ENCODE data around the gene CEP170.

The CEP170 gene

GRCh38 chr1:243254927-243255790 lies at the start of gene CEP170:
CEP170 (minus strand) TSS chr1:243255281; CDS start chr1:243225280, 30,001 bp downstream.
- peak; percentile 98 for DNase-seq

- no peak for DNase-seq
Measured at GRCh38 chr1:243301059-243301458, 46.0 kb upstream of the CEP170 start.

GRCh38 chr1:243299069-243299468 lies 44.0 kb upstream of the CEP170 start:
- no peak for DNase-seq

GRCh38 chr1:243294723-243295121 lies 39.6 kb upstream of the CEP170 start:
- DNase-seq = no peak

GRCh38 chr1:243293941-243294722 lies 39.1 kb upstream of the CEP170 start:
- DNase-seq = no peak

- DNase-seq = no peak
Measured at GRCh38 chr1:243292117-243292516, 37.0 kb upstream of the CEP170 start.

- DNase-seq = no peak
Measured at GRCh38 chr1:243291292-243291691, 36.2 kb upstream of the CEP170 start.

- no peak for DNase-seq
Measured at GRCh38 chr1:243288062-243288461, 33.0 kb upstream of the CEP170 start.

- no peak for DNase-seq
Measured at GRCh38 chr1:243287652-243288051, 32.6 kb upstream of the CEP170 start.

GRCh38 chr1:243287123-243287460 lies 32.0 kb upstream of the CEP170 start:
- DNase-seq = no peak

- DNase-seq = no peak
Measured at GRCh38 chr1:243286409-243287122, 31.5 kb upstream of the CEP170 start.

GRCh38 chr1:243281672-243282071 lies 26.6 kb upstream of the CEP170 start:
- no peak for DNase-seq

GRCh38 chr1:243280571-243281129 lies 25.6 kb upstream of the CEP170 start:
- DNase-seq = no peak

GRCh38 chr1:243275316-243275715 lies 20.2 kb upstream of the CEP170 start:
- DNase-seq = no peak

GRCh38 chr1:243273945-243274344 lies 18.9 kb upstream of the CEP170 start:
- no peak for DNase-seq

GRCh38 chr1:243273506-243273905 lies 18.4 kb upstream of the CEP170 start:
- no peak for DNase-seq

GRCh38 chr1:243272401-243272800 lies 17.3 kb upstream of the CEP170 start:
- no peak for DNase-seq

- DNase-seq = no peak
Measured at GRCh38 chr1:243271996-243272395, 16.9 kb upstream of the CEP170 start.

GRCh38 chr1:243270097-243270864 lies 15.2 kb upstream of the CEP170 start:
- no peak for DNase-seq

GRCh38 chr1:243269461-243269801 lies 14.3 kb upstream of the CEP170 start:
- DNase-seq = no peak

- no peak for DNase-seq
Measured at GRCh38 chr1:243268751-243269460, 13.8 kb upstream of the CEP170 start.
